CD4-positive, alpha-beta T cell treated with Interleukin-6 for 4 hours (primary cell): ENCODE data around the gene RBM4B.
"Not testable (repeated sequence)": the region's sequence is repeated elsewhere in the genome, so short reads cannot be mapped to it uniquely, and the experiment has no call there.

ENCODE experiments used
- DNase-seq: peaks from one replicate; pipeline ENCODE4 v3.0.0-alpha.2; 2020; ENCODE audit warnings: mixed read lengths

The RBM4B gene

GRCh38 chr11:66677599-66678375 lies at the start of gene RBM4B:
TSS of gene RBM4B (minus strand) at chr11:66677887. CDS start at chr11:66677079, 808 bp downstream.
- DNase-seq = peak; percentile 97

GRCh38 chr11:66725647-66726046 lies 48.0 kb upstream of the RBM4B start:
- no peak for DNase-seq

- no peak for DNase-seq
Measured at GRCh38 chr11:66725114-66725513, 47.4 kb upstream of the RBM4B start.

- not testable (repeated sequence) for DNase-seq
Measured at GRCh38 chr11:66724167-66724566, 46.5 kb upstream of the RBM4B start.

- no peak for DNase-seq
Measured at GRCh38 chr11:66723693-66724092, 46.0 kb upstream of the RBM4B start.

GRCh38 chr11:66722745-66723651 lies 45.3 kb upstream of the RBM4B start:
- no peak for DNase-seq

- no peak for DNase-seq
Measured at GRCh38 chr11:66721939-66722338, 44.3 kb upstream of the RBM4B start.

GRCh38 chr11:66720899-66721470 lies 43.3 kb upstream of the RBM4B start:
- DNase-seq = no peak

GRCh38 chr11:66720223-66720898 lies 42.7 kb upstream of the RBM4B start:
- peak; percentile 33 for DNase-seq

GRCh38 chr11:66719111-66719872 lies 41.6 kb upstream of the RBM4B start:
- no peak for DNase-seq

- DNase-seq = no peak
Measured at GRCh38 chr11:66718320-66718971, 40.8 kb upstream of the RBM4B start.

- no peak for DNase-seq
Measured at GRCh38 chr11:66717925-66718319, 40.2 kb upstream of the RBM4B start.

GRCh38 chr11:66716996-66717395 lies 39.3 kb upstream of the RBM4B start:
- no peak for DNase-seq

- no peak for DNase-seq
Measured at GRCh38 chr11:66715346-66716085, 37.8 kb upstream of the RBM4B start.

GRCh38 chr11:66713746-66714480 lies 36.2 kb upstream of the RBM4B start:
- DNase-seq = no peak

GRCh38 chr11:66710384-66710930 lies 32.8 kb upstream of the RBM4B start:
- DNase-seq = no peak

- DNase-seq = no peak
Measured at GRCh38 chr11:66708701-66709100, 31.0 kb upstream of the RBM4B start.

GRCh38 chr11:66708094-66708493 lies 30.4 kb upstream of the RBM4B start:
- DNase-seq = no peak

GRCh38 chr11:66707486-66707885 lies 29.8 kb upstream of the RBM4B start:
- no peak for DNase-seq

- DNase-seq = no peak
Measured at GRCh38 chr11:66706989-66707388, 29.3 kb upstream of the RBM4B start.
